CD4-positive, alpha-beta T cell treated with Interleukin-21 for 1 hour (primary cell): ENCODE data around the gene CAMK1G.

ENCODE experiments used
- DNase-seq: peaks from one replicate; pipeline ENCODE4 v3.0.0-alpha.2; 2020

CAMK1G gene

GRCh38 chr1:209645574-209646452 is 62.3 kb downstream of the CAMK1G start:
- no peak for DNase-seq

GRCh38 chr1:209646558-209646957 is 63.0 kb downstream of the CAMK1G start:
- no peak for DNase-seq

GRCh38 chr1:209647156-209647555 is 63.6 kb downstream of the CAMK1G start:
- DNase-seq = no peak

GRCh38 chr1:209648346-209648745 is 64.8 kb downstream of the CAMK1G start:
- no peak for DNase-seq

GRCh38 chr1:209648931-209649776 is 65.6 kb downstream of the CAMK1G start:
- no peak for DNase-seq

- no peak for DNase-seq
Measured at GRCh38 chr1:209650454-209650853, 66.9 kb downstream of the CAMK1G start.

- peak; percentile 56 for DNase-seq
Measured at GRCh38 chr1:209651138-209651587, 67.6 kb downstream of the CAMK1G start.

GRCh38 chr1:209652121-209652735 is 68.7 kb downstream of the CAMK1G start, which contains the start of gene LAMB3:
TSS of gene LAMB3 (minus strand) at chr1:209652425. CDS start at chr1:209650944, 1,481 bp downstream.
- no peak for DNase-seq

- peak; percentile 19 for DNase-seq
Measured at GRCh38 chr1:209652873-209653401, 69.4 kb downstream of the CAMK1G start.

GRCh38 chr1:209653915-209654351 is 70.4 kb downstream of the CAMK1G start:
- no peak for DNase-seq

GRCh38 chr1:209655411-209656231 is 72.1 kb downstream of the CAMK1G start:
- no peak for DNase-seq

- peak; percentile 34 for DNase-seq
Measured at GRCh38 chr1:209657140-209657879, 73.8 kb downstream of the CAMK1G start.

- DNase-seq = no peak
Measured at GRCh38 chr1:209657918-209658317, 74.4 kb downstream of the CAMK1G start.

GRCh38 chr1:209659909-209660308 is 76.4 kb downstream of the CAMK1G start:
- peak; percentile 31 for DNase-seq

GRCh38 chr1:209661071-209661470 is 77.6 kb downstream of the CAMK1G start:
- no peak for DNase-seq

GRCh38 chr1:209662879-209663327 is 79.4 kb downstream of the CAMK1G start:
- no peak for DNase-seq
